Fibroblast of lung (primary cell): ENCODE data around the gene AKNAD1. TPM values are rescaled to one million over a fixed set of nuclear protein-coding genes. Genes with fewer than 3 reads are reported as not detected.

Source experiments
- DNase-seq, 2 donors: peaks; one replicate each; pipeline versions ENCODE4 v3.0.0 to v3.0.0-alpha.2; 2010; ENCODE audit warnings: low read depth in 2 of 2
- H2AFZ ChIP-seq: 2 replicates; pipeline ENCODE4 v1.5.1; 2012; ENCODE audit warnings: low read length, control low read depth, inconsistent platforms
- H3K27ac ChIP-seq: 2 replicates; pipeline ENCODE4 v1.5.1; 2011; ENCODE audit warnings: low read length, control low read depth; ENCODE audit not compliant: insufficient read depth
- H3K27me3 ChIP-seq: 2 replicates; pipeline ENCODE4 v1.5.1; 2011; ENCODE audit warnings: mild to moderate bottlenecking, low read length; ENCODE audit not compliant: control insufficient read depth, insufficient read depth
- H3K36me3 ChIP-seq: 2 replicates; pipeline ENCODE4 v1.5.1; 2011; ENCODE audit warnings: low read length; ENCODE audit not compliant: control insufficient read depth, insufficient read depth
- H3K4me1 ChIP-seq: 2 replicates; pipeline ENCODE4 v1.5.1; 2011; ENCODE audit warnings: low read length; ENCODE audit not compliant: control insufficient read depth, insufficient read depth; ENCODE audit errors: extremely low read depth
- H3K4me2 ChIP-seq: 2 replicates; pipeline ENCODE4 v1.5.1; 2011; ENCODE audit warnings: low read length, control low read depth; ENCODE audit not compliant: insufficient read depth; ENCODE audit errors: extremely low read depth
- H3K4me3 ChIP-seq, 4 experiments: fragments of 200-600 bp in 1 of 4; sonication (generic) in 1 of 4; replicated peaks in 1 of 4; 2 replicates each; pipeline ENCODE4 v1.5.1; 2011 to 2016; ENCODE audit warnings: low read length in 4 of 4, low read depth in 3 of 4, mild to moderate bottlenecking in 3 of 4, control low read depth in 2 of 4, inconsistent platforms in 1 of 4, mixed read lengths in 1 of 4; ENCODE audit not compliant: insufficient read depth in 1 of 4; ENCODE audit errors: control extremely low read depth in 1 of 4
- H3K79me2 ChIP-seq: 2 replicates; pipeline ENCODE4 v1.5.1; 2012; ENCODE audit warnings: mild to moderate bottlenecking, low read length, inconsistent platforms; ENCODE audit not compliant: control insufficient read depth, insufficient read depth
- H3K9ac ChIP-seq: 2 replicates; pipeline ENCODE4 v1.5.1; 2011; ENCODE audit warnings: mild to moderate bottlenecking, low read length, control low read depth; ENCODE audit not compliant: insufficient read depth
- H3K9me3 ChIP-seq: 2 replicates; pipeline ENCODE4 v1.5.1; 2012; ENCODE audit warnings: low read depth, low read length; ENCODE audit not compliant: control insufficient read depth, insufficient read depth
- H4K20me1 ChIP-seq: 2 replicates; pipeline ENCODE4 v1.5.1; 2011; ENCODE audit warnings: low read length; ENCODE audit not compliant: control insufficient read depth, insufficient read depth; ENCODE audit errors: extremely low read depth
- CTCF ChIP-seq, 2 donors: IDR thresholded peaks in 1 of 2; conservative IDR thresholded peaks in 1 of 2; 1 replicate in 1 of 2; 2 replicates in 1 of 2; pipeline ENCODE4 v1.5.1; 2011 to 2012; ENCODE audit warnings: low read length in 2 of 2, control low read depth in 1 of 2, inconsistent platforms in 1 of 2, low read depth in 1 of 2, mild to moderate bottlenecking in 1 of 2
- EZH2 ChIP-seq: IDR thresholded peaks from 2 replicates; pipeline ENCODE4 v1.5.1; 2012; ENCODE audit warnings: low read length, control low read depth, mild to moderate bottlenecking; ENCODE audit errors: missing control alignments
- polyA plus RNA-seq, 2 donors: library from polyadenylated mRNA; depleted of rRNA in 1 of 2; stranded (reverse) in 1 of 2; unstranded in 1 of 2; fragments of >200 nt; gene quantifications; 2 replicates each; pipeline ENCODE4 v1.2.1, GENCODE V29; 2011 to 2012; ENCODE audit warnings: missing spikeins in 1 of 2
- total RNA-seq: library from RNA; depleted of rRNA; stranded (reverse); fragments of >200 nt; gene quantifications from 2 replicates; pipeline ENCODE4 v1.2.1, GENCODE V29; 2014

The AKNAD1 gene
- total and polyA plus RNA-seq, 2 donors (not counting 1 experiment from before 2014, with no cell fraction given): 0.17 to 1.2 TPM

- H2AFZ ChIP-seq: no peak overlapping the region
- H3K79me2 ChIP-seq: peaks cover 62% of the 10 kb centered on the region
- no peaks in the 10 kb centered on the region for H3K36me3 ChIP-seq
- peak overlapping the region; percentile 67 to 97 (median 78) for H3K4me3 ChIP-seq
- peak overlapping the region; percentile 75 for H3K4me2 ChIP-seq
- H3K27me3 ChIP-seq: no peaks in the 10 kb centered on the region
- H3K4me1 ChIP-seq: peaks cover 4% of the 10 kb centered on the region
- H3K9ac ChIP-seq: peak overlapping the region; percentile 90
- no peak for DNase-seq
- H3K27ac ChIP-seq: peak overlapping the region; percentile 85
- H4K20me1 ChIP-seq: no peaks in the 10 kb centered on the region
- no peaks in the 10 kb centered on the region for H3K9me3 ChIP-seq
- no peak for TF ChIP-seq CTCF (conservative IDR thresholded peaks at IDR 0.05 in 1 of 2, IDR thresholded peaks at IDR 0.05 in 1 of 2; ENCODE audit: low read depth in 1 of 2, low read length in 2 of 2)
- TF ChIP-seq EZH2: no peak
Measured at GRCh38 chr1:108878160-108878469, 21.2 kb upstream of the AKNAD1 start.

GRCh38 chr1:108877348-108878159, 20.7 kb upstream of the AKNAD1 start:
- Histone ChIP-seq H3K79me2 (peaks cover 56% of the 10 kb centered on the region), H4K20me1 (no peaks in the 10 kb centered on the region), H3K27ac (peak overlapping the region; percentile 85), H3K27me3 (no peaks in the 10 kb centered on the region), H3K9ac (peak overlapping the region; percentile 90), H2AFZ (peak overlapping the region; percentile 9), H3K4me1 (peaks cover 4% of the 10 kb centered on the region), H3K4me3 (peak overlapping the region; percentile 67 to 97 (median 78)), H3K9me3 (no peaks in the 10 kb centered on the region), H3K36me3 (no peaks in the 10 kb centered on the region), H3K4me2 (peak overlapping the region; percentile 75)
- no peak for TF ChIP-seq CTCF (conservative IDR thresholded peaks at IDR 0.05 in 1 of 2, IDR thresholded peaks at IDR 0.05 in 1 of 2; ENCODE audit: low read depth in 1 of 2, low read length in 2 of 2)
- TF ChIP-seq EZH2: no peak
- peak; percentile 47 to 50 for DNase-seq

- H3K9ac ChIP-seq: no peak overlapping the region
- no peaks in the 10 kb centered on the region for H3K36me3 ChIP-seq
- TF ChIP-seq EZH2 (no peak), CTCF (conservative IDR thresholded peaks at IDR 0.05 in 1 of 2, IDR thresholded peaks at IDR 0.05 in 1 of 2; ENCODE audit: low read depth in 1 of 2, low read length in 2 of 2) (no peak)
- H3K27me3 ChIP-seq: no peaks in the 10 kb centered on the region
- no peak overlapping the region for H2AFZ ChIP-seq
- no peaks in the 10 kb centered on the region for H3K79me2 ChIP-seq
- H3K4me3 ChIP-seq: no peak overlapping the region
- no peak overlapping the region for H3K27ac ChIP-seq
- no peaks in the 10 kb centered on the region for H3K9me3 ChIP-seq
- no peaks in the 10 kb centered on the region for H3K4me1 ChIP-seq
- H4K20me1 ChIP-seq: no peaks in the 10 kb centered on the region
- DNase-seq: no peak
- H3K4me2 ChIP-seq: no peak overlapping the region
Measured at GRCh38 chr1:108871050-108871724, 14.3 kb upstream of the AKNAD1 start.
